SK-N-SH (cell line): Measurements from ENCODE around the gene HCCS. TPM values are rescaled to one million over a fixed set of nuclear protein-coding genes. Genes with fewer than 3 reads are reported as not detected.

ENCODE experiments used
- CTCF ChIA-PET: fragments of 300-600, 350-600 bp; formaldehyde crosslinking; extraction: SDS; loops from one replicate; lab custom pipeline; 2021; lab: Yijun Ruan, JAX
- POLR2A ChIA-PET: fragments of 350-600 bp; sonication (Branson Sonifier 250); formaldehyde crosslinking; extraction: SDS; loops from one replicate; lab custom pipeline; 2020; ENCODE audit warnings: antibody characterized with exemption, inconsistent platforms; lab: Yijun Ruan, JAX
- DNase-seq: peaks from one replicate; pipeline ENCODE4 v3.0.0; 2012
- H2AFZ ChIP-seq: fragments of 200-600 bp; sonication (generic); 2 replicates; pipeline ENCODE4 v1.8.1; 2016; ENCODE audit warnings: antibody characterized with exemption, mild to moderate bottlenecking, low read depth
- H3F3A ChIP-seq: fragments of 200-600 bp; sonication (generic); replicated peaks from 2 replicates; pipeline ENCODE3; 2016; ENCODE audit warnings: antibody characterized with exemption, mild to moderate bottlenecking; ENCODE audit not compliant: insufficient read depth
- H3K27ac ChIP-seq, 2 experiments: fragments of 200-500 bp in 1 of 2; fragments of 200-600 bp in 1 of 2; sonication (Bioruptor generic) in 1 of 2; sonication (generic), shearing (Covaris generic) in 1 of 2; 2 replicates each; pipeline versions ENCODE4 v1.5.1 to v1.6.1; 2014 to 2016; ENCODE audit warnings: low read depth in 2 of 2, inconsistent platforms in 1 of 2, low read length in 1 of 2, mild to moderate bottlenecking in 1 of 2, mixed read lengths in 1 of 2
- H3K27me3 ChIP-seq: fragments of 200-600 bp; sonication (generic), shearing (Covaris generic); 2 replicates; pipeline ENCODE4 v1.6.1; 2016; ENCODE audit warnings: mixed run types; ENCODE audit not compliant: insufficient read depth
- H3K36me3 ChIP-seq, 2 experiments: fragments of 200-500 bp in 1 of 2; fragments of 200-600 bp in 1 of 2; sonication (Bioruptor generic) in 1 of 2; sonication (generic) in 1 of 2; replicated peaks in 1 of 2; 2 replicates each; pipeline versions ENCODE3 to v1.5.1; 2014 to 2016; ENCODE audit warnings: low read length in 1 of 2, mild to moderate bottlenecking in 1 of 2; ENCODE audit not compliant: insufficient read depth in 2 of 2, control insufficient read depth in 1 of 2
- H3K4me1 ChIP-seq, 2 experiments: fragments of 200-500 bp in 1 of 2; fragments of 200-600 bp in 1 of 2; sonication (Bioruptor generic) in 1 of 2; sonication (generic), shearing (Covaris generic) in 1 of 2; 2 replicates each; pipeline versions ENCODE4 v1.5.1 to v1.6.1; 2014 to 2016; ENCODE audit warnings: low read depth in 1 of 2, low read length in 1 of 2, mixed run types in 1 of 2; ENCODE audit not compliant: insufficient read depth in 2 of 2, control insufficient read depth in 1 of 2
- H3K4me2 ChIP-seq: fragments of 200-600 bp; sonication (generic), shearing (Covaris generic); 2 replicates; pipeline ENCODE4 v1.6.1; 2017; ENCODE audit warnings: mixed run types
- H3K4me3 ChIP-seq, 2 experiments: fragments of 200-500 bp in 1 of 2; fragments of 200-600 bp in 1 of 2; sonication (Bioruptor generic) in 1 of 2; sonication (generic), shearing (Covaris generic) in 1 of 2; 2 replicates each; pipeline versions ENCODE4 v1.5.1 to v1.8.1; 2014 to 2016; ENCODE audit warnings: low read depth in 2 of 2, inconsistent platforms in 1 of 2, low read length in 1 of 2, mild to moderate bottlenecking in 1 of 2, mixed read lengths in 1 of 2, moderate library complexity in 1 of 2
- H3K79me2 ChIP-seq: fragments of 200-600 bp; sonication (generic); 2 replicates; pipeline ENCODE4 v1.8.1; 2017; ENCODE audit warnings: mild to moderate bottlenecking; ENCODE audit not compliant: insufficient read depth
- H3K9ac ChIP-seq: fragments of 200-600 bp; sonication (generic); 2 replicates; pipeline ENCODE4 v1.6.1; 2017; ENCODE audit warnings: mixed run types
- H3K9me2 ChIP-seq: fragments of 200-600 bp; sonication (generic); 2 replicates; pipeline ENCODE4 v1.6.1; 2017; ENCODE audit warnings: mixed run types
- H3K9me3 ChIP-seq: fragments of 200-600 bp; sonication (generic); 2 replicates; pipeline ENCODE4 v1.6.1; 2017; ENCODE audit warnings: mixed run types, mild to moderate bottlenecking, moderate library complexity
- H4K20me1 ChIP-seq: fragments of 200-600 bp; sonication (generic); 2 replicates; pipeline ENCODE4 v1.6.1; 2017; ENCODE audit warnings: mild to moderate bottlenecking, mixed run types; ENCODE audit not compliant: insufficient read depth
- CHD2 ChIP-seq: fragments of 150-350 bp; IDR thresholded peaks from 2 replicates; pipeline ENCODE4 v1.6.1; 2018; ENCODE audit warnings: low read length; ENCODE audit not compliant: partially characterized antibody
- EP300 ChIP-seq, 2 experiments: IDR thresholded peaks; 2 replicates each; pipeline versions ENCODE4 v1.4.0 to v1.6.1; 2012; ENCODE audit warnings: borderline replicate concordance in 1 of 2, low read depth in 1 of 2, low read length in 1 of 2
- EZH2phosphoT487 ChIP-seq: fragments of 200-600 bp; sonication (generic); IDR thresholded peaks from 2 replicates; pipeline ENCODE4 v1.6.1; 2017; ENCODE audit warnings: low read depth, mixed run types, mild to moderate bottlenecking, antibody characterized with exemption, moderate library complexity, borderline replicate concordance
- FOXJ3 ChIP-seq: sonication (generic); formaldehyde crosslinking; IDR thresholded peaks from 2 replicates; pipeline ENCODE4 v1.5.1; 2020; ENCODE audit warnings: mild to moderate bottlenecking, missing genetic modification reagents
- GATA2 ChIP-seq: sonication (generic); formaldehyde crosslinking; IDR thresholded peaks from 2 replicates; pipeline ENCODE4 v1.5.0; 2020; ENCODE audit warnings: mild to moderate bottlenecking, missing genetic modification reagents
- JUND ChIP-seq: IDR thresholded peaks from 2 replicates; pipeline ENCODE4 v1.4.0; 2012
- RFX5 ChIP-seq: IDR thresholded peaks from 2 replicates; pipeline ENCODE4 v1.6.1; 2012; ENCODE audit warnings: mild to moderate bottlenecking, improper control_type of control experiment, low read length
- RXRA ChIP-seq: IDR thresholded peaks from 2 replicates; pipeline ENCODE4 v1.4.0; 2012; ENCODE audit warnings: low read depth, mild to moderate bottlenecking, borderline replicate concordance
- SIN3A ChIP-seq: IDR thresholded peaks from 2 replicates; pipeline ENCODE4 v1.6.1; 2012; ENCODE audit warnings: low read depth, mild to moderate bottlenecking, low read length, moderate library complexity, borderline replicate concordance
- SMC3 ChIP-seq: IDR thresholded peaks from 2 replicates; pipeline ENCODE4 v1.6.1; 2012; ENCODE audit warnings: low read depth, low read length, improper control_type of control experiment
- TAF1 ChIP-seq: IDR thresholded peaks from 2 replicates; pipeline ENCODE4 v1.6.1; 2012; ENCODE audit warnings: low read depth, mild to moderate bottlenecking, low read length, moderate library complexity, borderline replicate concordance
- TEAD4 ChIP-seq: IDR thresholded peaks from 2 replicates; pipeline ENCODE4 v1.4.0; 2012; ENCODE audit warnings: mild to moderate bottlenecking, borderline replicate concordance; ENCODE audit not compliant: insufficient read depth
- YY1 ChIP-seq: IDR thresholded peaks from 2 replicates; pipeline ENCODE4 v1.4.0; 2012; ENCODE audit warnings: low read depth, mild to moderate bottlenecking
- WGBS: methylation state at CpG from one replicate; pipeline ENCODE4 v1.1.6; 2017; ENCODE audit warnings: low lambda C conversion rate; 5-methylcytosine and 5-hydroxymethylcytosine counted together
- polyA plus RNA-seq, 3 experiments: library from polyadenylated mRNA; depleted of rRNA; stranded (reverse); fragments of >200 nt; gene quantifications; 2 replicates each; pipeline ENCODE4 v1.2.3, GENCODE V29; 2012
- TF ChIP-seq, protein P1 (sequence below): IDR thresholded peaks from 2 replicates; pipeline ENCODE4 v1.6.1; 2012; ENCODE audit warnings: mild to moderate bottlenecking, low read depth, low read length, moderate library complexity
- TF ChIP-seq, protein P2 (sequence below): IDR thresholded peaks from 2 replicates; pipeline ENCODE4 v1.4.0; 2012; ENCODE audit warnings: low read depth
- TF ChIP-seq, protein P3 (sequence below): fragments of 200-600 bp; sonication (generic); IDR thresholded peaks from 2 replicates; pipeline ENCODE4 v1.6.1; 2017; ENCODE audit warnings: antibody characterized with exemption, mild to moderate bottlenecking, moderate library complexity

The HCCS gene
- polyA plus RNA-seq, 1 of the 3 experiments (the other 2 are of a cell fraction) = 33.7 TPM

- TF ChIP-seq, protein P1, sequence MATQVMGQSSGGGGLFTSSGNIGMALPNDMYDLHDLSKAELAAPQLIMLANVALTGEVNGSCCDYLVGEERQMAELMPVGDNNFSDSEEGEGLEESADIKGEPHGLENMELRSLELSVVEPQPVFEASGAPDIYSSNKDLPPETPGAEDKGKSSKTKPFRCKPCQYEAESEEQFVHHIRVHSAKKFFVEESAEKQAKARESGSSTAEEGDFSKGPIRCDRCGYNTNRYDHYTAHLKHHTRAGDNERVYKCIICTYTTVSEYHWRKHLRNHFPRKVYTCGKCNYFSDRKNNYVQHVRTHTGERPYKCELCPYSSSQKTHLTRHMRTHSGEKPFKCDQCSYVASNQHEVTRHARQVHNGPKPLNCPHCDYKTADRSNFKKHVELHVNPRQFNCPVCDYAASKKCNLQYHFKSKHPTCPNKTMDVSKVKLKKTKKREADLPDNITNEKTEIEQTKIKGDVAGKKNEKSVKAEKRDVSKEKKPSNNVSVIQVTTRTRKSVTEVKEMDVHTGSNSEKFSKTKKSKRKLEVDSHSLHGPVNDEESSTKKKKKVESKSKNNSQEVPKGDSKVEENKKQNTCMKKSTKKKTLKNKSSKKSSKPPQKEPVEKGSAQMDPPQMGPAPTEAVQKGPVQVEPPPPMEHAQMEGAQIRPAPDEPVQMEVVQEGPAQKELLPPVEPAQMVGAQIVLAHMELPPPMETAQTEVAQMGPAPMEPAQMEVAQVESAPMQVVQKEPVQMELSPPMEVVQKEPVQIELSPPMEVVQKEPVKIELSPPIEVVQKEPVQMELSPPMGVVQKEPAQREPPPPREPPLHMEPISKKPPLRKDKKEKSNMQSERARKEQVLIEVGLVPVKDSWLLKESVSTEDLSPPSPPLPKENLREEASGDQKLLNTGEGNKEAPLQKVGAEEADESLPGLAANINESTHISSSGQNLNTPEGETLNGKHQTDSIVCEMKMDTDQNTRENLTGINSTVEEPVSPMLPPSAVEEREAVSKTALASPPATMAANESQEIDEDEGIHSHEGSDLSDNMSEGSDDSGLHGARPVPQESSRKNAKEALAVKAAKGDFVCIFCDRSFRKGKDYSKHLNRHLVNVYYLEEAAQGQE = no peak
- TF ChIP-seq EP300 (IDR thresholded peaks at IDR 0.05; ENCODE audit: borderline replicate concordance in 1 of 2, low read depth in 1 of 2, low read length in 1 of 2) (no peak), RXRA (no peak)
These were observed 18.5 kb downstream of the HCCS start (continued) for GRCh38 chrX:11129534-11130105.

GRCh38 chrX:11130136-11130535, 19.0 kb downstream of the HCCS start:
- Histone ChIP-seq H3K79me2 (no peaks in the 10 kb centered on the region), H3K9me2 (no peaks in the 10 kb centered on the region), H3K4me1 (no peaks in the 10 kb centered on the region), H3F3A (no peaks in the 10 kb centered on the region), H3K4me2 (no peak overlapping the region), H3K4me3 (no peak overlapping the region), H3K9me3 (no peaks in the 10 kb centered on the region), H3K27me3 (no peaks in the 10 kb centered on the region), H3K36me3 (no peaks in the 10 kb centered on the region), H4K20me1 (no peaks in the 10 kb centered on the region), H3K9ac (no peak overlapping the region), H2AFZ (no peak overlapping the region), H3K27ac (no peak overlapping the region)
- POLR2A ChIA-PET = no interaction called here
- CTCF ChIA-PET = interaction anchor here (2.0 kb wide), 1 partner anchor 940 kb away, joined by 9 read pairs; no protein-coding TSS in a partner anchor
- TF ChIP-seq SIN3A = no peak
- no peak for DNase-seq
- WGBS = 51% methylated on average over 3 of the region's 3 CpGs

DNA sequence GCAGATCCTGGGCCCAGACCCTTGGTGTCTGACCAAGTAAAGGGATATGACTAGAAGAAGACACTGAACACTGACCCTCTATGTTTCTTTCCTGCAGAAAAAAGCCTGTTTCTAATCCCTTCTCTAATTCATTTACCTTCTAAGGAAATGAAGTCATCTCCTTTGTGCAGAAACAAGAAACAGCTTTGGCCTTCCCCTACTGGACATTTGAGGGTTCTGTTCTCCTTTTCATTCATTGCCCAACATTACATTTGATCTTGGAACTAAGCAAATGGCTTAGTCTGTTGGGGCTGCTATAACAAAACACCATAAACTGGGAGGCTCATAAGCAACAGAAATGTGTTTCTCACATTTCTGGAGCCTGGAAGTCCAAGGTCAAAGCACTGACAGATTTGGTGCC, 20.0 kb downstream of the HCCS start:
- TF ChIP-seq, protein P2, sequence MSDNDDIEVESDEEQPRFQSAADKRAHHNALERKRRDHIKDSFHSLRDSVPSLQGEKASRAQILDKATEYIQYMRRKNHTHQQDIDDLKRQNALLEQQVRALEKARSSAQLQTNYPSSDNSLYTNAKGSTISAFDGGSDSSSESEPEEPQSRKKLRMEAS = no peak
- TF ChIP-seq, protein P3, sequence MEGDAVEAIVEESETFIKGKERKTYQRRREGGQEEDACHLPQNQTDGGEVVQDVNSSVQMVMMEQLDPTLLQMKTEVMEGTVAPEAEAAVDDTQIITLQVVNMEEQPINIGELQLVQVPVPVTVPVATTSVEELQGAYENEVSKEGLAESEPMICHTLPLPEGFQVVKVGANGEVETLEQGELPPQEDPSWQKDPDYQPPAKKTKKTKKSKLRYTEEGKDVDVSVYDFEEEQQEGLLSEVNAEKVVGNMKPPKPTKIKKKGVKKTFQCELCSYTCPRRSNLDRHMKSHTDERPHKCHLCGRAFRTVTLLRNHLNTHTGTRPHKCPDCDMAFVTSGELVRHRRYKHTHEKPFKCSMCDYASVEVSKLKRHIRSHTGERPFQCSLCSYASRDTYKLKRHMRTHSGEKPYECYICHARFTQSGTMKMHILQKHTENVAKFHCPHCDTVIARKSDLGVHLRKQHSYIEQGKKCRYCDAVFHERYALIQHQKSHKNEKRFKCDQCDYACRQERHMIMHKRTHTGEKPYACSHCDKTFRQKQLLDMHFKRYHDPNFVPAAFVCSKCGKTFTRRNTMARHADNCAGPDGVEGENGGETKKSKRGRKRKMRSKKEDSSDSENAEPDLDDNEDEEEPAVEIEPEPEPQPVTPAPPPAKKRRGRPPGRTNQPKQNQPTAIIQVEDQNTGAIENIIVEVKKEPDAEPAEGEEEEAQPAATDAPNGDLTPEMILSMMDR = no peak
- TF ChIP-seq EP300 (IDR thresholded peaks at IDR 0.05; ENCODE audit: borderline replicate concordance in 1 of 2, low read depth in 1 of 2, low read length in 1 of 2) (no peak), RFX5 (no peak), SIN3A (no peak), CHD2 (no peak), TEAD4 (no peak), SMC3 (no peak), YY1 (no peak), GATA2 (no peak), TAF1 (no peak), JUND (no peak), FOXJ3 (CRISPR knock-in tag) (no peak), EZH2phosphoT487 (no peak)
- Histone ChIP-seq H3K4me2 (no peak overlapping the region), H3K4me3 (no peak overlapping the region), H3K4me1 (no peaks in the 10 kb centered on the region), H3K9me2 (no peaks in the 10 kb centered on the region), H4K20me1 (no peaks in the 10 kb centered on the region), H2AFZ (no peak overlapping the region), H3K79me2 (no peaks in the 10 kb centered on the region), H3K9ac (no peak overlapping the region), H3K36me3 (no peaks in the 10 kb centered on the region), H3K27ac (no peak overlapping the region), H3F3A (no peaks in the 10 kb centered on the region), H3K27me3 (no peaks in the 10 kb centered on the region; the same call in 1 of the 2 replicates), H3K9me3 (no peaks in the 10 kb centered on the region)
- ChIA-PET POLR2A (no interaction called here), CTCF (interaction anchor here (0.7 to 2.0 kb wide), 2 partner anchors 18 to 941 kb away, joined by 3 to 9 read pairs; no protein-coding TSS in a partner anchor)
- no peak for DNase-seq
